Vagina (tissue), 2 donors: ENCODE data around the gene SLC35A5. TPM values are rescaled to one million over a fixed set of nuclear protein-coding genes. Genes with fewer than 3 reads are reported as not detected.
"Not testable (repeated sequence)": the region's sequence is repeated elsewhere in the genome, so short reads cannot be mapped to it uniquely, and the experiment has no call there.

ENCODE experiments used
- DNase-seq, 2 donors: peaks; one replicate each; pipeline ENCODE4 v3.0.0-alpha.2; 2017; ENCODE audit errors: extremely low spot score in 2 of 2
- H3K27ac ChIP-seq: fragments of 200-600 bp; sonication (generic); one replicate; pipeline ENCODE4 v1.5.1; 2019
- H3K27me3 ChIP-seq: fragments of 200-600 bp; sonication (generic); one replicate; pipeline ENCODE4 v1.5.1; 2019
- H3K36me3 ChIP-seq, 2 donors: fragments of 200-600 bp; sonication (generic); one replicate each; pipeline ENCODE4 v1.5.1; 2017 to 2019
- H3K4me1 ChIP-seq: fragments of 200-600 bp; sonication (generic); one replicate; pipeline ENCODE4 v1.5.1; 2019
- H3K4me3 ChIP-seq, 2 donors: fragments of 200-600 bp; sonication (generic); 1 replicate in 1 of 2; 2 replicates in 1 of 2; pipeline ENCODE4 v1.5.1; 2016 to 2019
- H3K9me3 ChIP-seq: fragments of 200-600 bp; sonication (generic); one replicate; pipeline ENCODE4 v1.5.1; 2019
- POLR2A ChIP-seq, 2 donors: fragments of 450-650 bp; IDR thresholded peaks; one replicate each; pipeline ENCODE4 v1.6.1; 2017; ENCODE audit warnings: antibody characterized with exemption in 2 of 2, mild to moderate bottlenecking in 2 of 2, moderate library complexity in 2 of 2
- POLR2AphosphoS5 ChIP-seq, 2 donors: sonication (generic); formaldehyde crosslinking; IDR thresholded peaks; one replicate each; pipeline ENCODE4 v1.9.0; 2017; ENCODE audit warnings: antibody characterized with exemption in 2 of 2, mild to moderate bottlenecking in 2 of 2, low read depth in 1 of 2; ENCODE audit not compliant: insufficient read depth in 1 of 2
- intact Hi-C: fragments of 100-400 bp; cut with DNase I; formaldehyde crosslinking; loops from one replicate; pipeline ENCODE4 v1.15.1; 2023
- total RNA-seq: library from RNA; depleted of rRNA; stranded (reverse); fragments of >200 nt; gene quantifications from one replicate; pipeline ENCODE4 v1.2.3, GENCODE V29; 2016
- TF ChIP-seq, protein P1 (sequence below), 3 experiments: fragments of 450-650 bp in 2 of 3; fragments of 200-600 bp in 1 of 3; sonication (generic) in 1 of 3; IDR thresholded peaks; one replicate each; pipeline ENCODE4 v1.5.1; 2017 to 2019; ENCODE audit warnings: antibody characterized with exemption in 3 of 3, mild to moderate bottlenecking in 2 of 3, moderate library complexity in 2 of 3

The SLC35A5 gene, protein sequence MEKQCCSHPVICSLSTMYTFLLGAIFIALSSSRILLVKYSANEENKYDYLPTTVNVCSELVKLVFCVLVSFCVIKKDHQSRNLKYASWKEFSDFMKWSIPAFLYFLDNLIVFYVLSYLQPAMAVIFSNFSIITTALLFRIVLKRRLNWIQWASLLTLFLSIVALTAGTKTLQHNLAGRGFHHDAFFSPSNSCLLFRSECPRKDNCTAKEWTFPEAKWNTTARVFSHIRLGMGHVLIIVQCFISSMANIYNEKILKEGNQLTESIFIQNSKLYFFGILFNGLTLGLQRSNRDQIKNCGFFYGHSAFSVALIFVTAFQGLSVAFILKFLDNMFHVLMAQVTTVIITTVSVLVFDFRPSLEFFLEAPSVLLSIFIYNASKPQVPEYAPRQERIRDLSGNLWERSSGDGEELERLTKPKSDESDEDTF
- 12.8 TPM for total RNA-seq

DNA sequence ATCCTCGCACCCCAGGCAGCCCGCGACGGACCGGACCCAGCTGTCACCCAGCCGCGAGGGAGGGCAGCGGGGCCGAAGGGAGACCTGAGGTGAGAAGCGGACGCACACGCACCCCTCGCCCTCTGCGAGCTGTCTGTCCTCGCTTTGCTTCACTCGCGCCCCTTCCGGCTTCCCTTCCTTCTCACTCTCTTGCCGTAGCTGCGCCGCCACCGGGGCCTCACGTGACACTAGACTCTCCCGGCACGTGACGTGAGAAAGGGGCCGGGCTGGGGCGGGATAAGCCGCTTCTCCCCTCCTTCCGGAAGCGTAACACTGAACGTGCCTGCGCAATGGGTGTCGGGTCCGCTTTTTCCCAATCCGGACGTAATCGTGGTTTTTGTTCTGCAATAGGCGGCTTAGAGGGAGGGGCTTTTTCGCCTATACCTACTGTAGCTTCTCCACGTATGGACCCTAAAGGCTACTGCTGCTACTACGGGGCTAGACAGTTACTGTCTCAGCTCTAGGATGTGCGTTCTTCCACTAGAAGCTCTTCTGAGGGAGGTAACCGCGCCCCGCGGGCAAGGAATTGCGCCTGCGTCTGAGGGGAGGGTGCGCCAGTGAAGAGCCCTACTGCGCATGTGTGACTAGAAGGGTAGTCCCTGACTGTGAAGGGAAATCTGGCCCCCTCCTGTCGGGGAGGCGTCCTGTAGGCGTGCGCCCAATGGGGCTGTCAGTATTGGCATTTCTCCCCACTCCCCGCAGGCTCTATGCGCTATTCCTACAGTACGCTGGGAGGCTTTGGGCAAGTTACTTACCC is at the start of gene SLC35A5, which contains the start of gene ATG3:
SLC35A5 (plus strand) TSS at position 312 of the 796 bp plus-strand sequence. CDS start 1,359 bp downstream, outside the sequence.
ATG3 (minus strand) TSS at position 229 of the 796 bp plus-strand sequence. CDS start 434 bp downstream, outside the sequence.
- H3K4me3 ChIP-seq, result peak within 1 kb of the TSS; percentile 89 to 98
- H3K36me3 ChIP-seq, result peaks cover 0 to 8% of the 10 kb centered on the region in 2 donors
- DNase-seq, result peak; percentile 99
- H3K4me1 ChIP-seq, result peaks cover 48% of the 10 kb centered on the region
- H3K27ac ChIP-seq, result peak within 1 kb of the TSS; percentile 95
- TF ChIP-seq POLR2A (IDR thresholded peaks at IDR 0.05) (peak in 1 of 2 donors; percentile 46), POLR2AphosphoS5 (IDR thresholded peaks at IDR 0.05; ENCODE audit: insufficient read depth in 1 of 2, low read depth in 1 of 2) (peak; percentile 94 to 98)
- TF ChIP-seq, protein P1, sequence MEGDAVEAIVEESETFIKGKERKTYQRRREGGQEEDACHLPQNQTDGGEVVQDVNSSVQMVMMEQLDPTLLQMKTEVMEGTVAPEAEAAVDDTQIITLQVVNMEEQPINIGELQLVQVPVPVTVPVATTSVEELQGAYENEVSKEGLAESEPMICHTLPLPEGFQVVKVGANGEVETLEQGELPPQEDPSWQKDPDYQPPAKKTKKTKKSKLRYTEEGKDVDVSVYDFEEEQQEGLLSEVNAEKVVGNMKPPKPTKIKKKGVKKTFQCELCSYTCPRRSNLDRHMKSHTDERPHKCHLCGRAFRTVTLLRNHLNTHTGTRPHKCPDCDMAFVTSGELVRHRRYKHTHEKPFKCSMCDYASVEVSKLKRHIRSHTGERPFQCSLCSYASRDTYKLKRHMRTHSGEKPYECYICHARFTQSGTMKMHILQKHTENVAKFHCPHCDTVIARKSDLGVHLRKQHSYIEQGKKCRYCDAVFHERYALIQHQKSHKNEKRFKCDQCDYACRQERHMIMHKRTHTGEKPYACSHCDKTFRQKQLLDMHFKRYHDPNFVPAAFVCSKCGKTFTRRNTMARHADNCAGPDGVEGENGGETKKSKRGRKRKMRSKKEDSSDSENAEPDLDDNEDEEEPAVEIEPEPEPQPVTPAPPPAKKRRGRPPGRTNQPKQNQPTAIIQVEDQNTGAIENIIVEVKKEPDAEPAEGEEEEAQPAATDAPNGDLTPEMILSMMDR (IDR thresholded peaks at IDR 0.05), result no peak
- intact Hi-C loops, result loop anchor here (10.0 kb wide), 1 partner anchor 73 kb away; no protein-coding TSS in a partner anchor
- no peaks in the 10 kb centered on the region for H3K9me3 ChIP-seq
- no peaks in the 10 kb centered on the region for H3K27me3 ChIP-seq

GRCh38 chr3:112512320-112512719 is 49.5 kb upstream of the SLC35A5 start:
- intact Hi-C loops, result loop anchor here (10.0 kb wide), 1 partner anchor 218 kb away; the partner anchor contains the start of gene SLC9C1
- no peaks in the 10 kb centered on the region for H3K4me1 ChIP-seq
- TF ChIP-seq, protein P1 (IDR thresholded peaks at IDR 0.05), result no peak
- TF ChIP-seq POLR2AphosphoS5 (IDR thresholded peaks at IDR 0.05; ENCODE audit: insufficient read depth in 1 of 2, low read depth in 1 of 2) (no peak), POLR2A (IDR thresholded peaks at IDR 0.05) (no peak)
- H3K36me3 ChIP-seq, result no peaks in the 10 kb centered on the region
- H3K27me3 ChIP-seq, result no peaks in the 10 kb centered on the region
- no peak overlapping the region for H3K27ac ChIP-seq
- no peaks in the 10 kb centered on the region for H3K9me3 ChIP-seq
- no peak for DNase-seq
- H3K4me3 ChIP-seq, result no peak overlapping the region

- Histone ChIP-seq H3K4me1 (no peaks in the 10 kb centered on the region), H3K36me3 (no peaks in the 10 kb centered on the region), H3K27me3 (no peaks in the 10 kb centered on the region), H3K27ac (no peak overlapping the region), H3K9me3 (no peaks in the 10 kb centered on the region), H3K4me3 (no peak overlapping the region)
- intact Hi-C loops, result loop anchor here (10.0 kb wide), 1 partner anchor 220 kb away; the partner anchor contains the start of gene SLC9C1
- TF ChIP-seq POLR2AphosphoS5 (IDR thresholded peaks at IDR 0.05; ENCODE audit: insufficient read depth in 1 of 2, low read depth in 1 of 2) (no peak), POLR2A (IDR thresholded peaks at IDR 0.05) (no peak)
- TF ChIP-seq, protein P1 (IDR thresholded peaks at IDR 0.05), result no peak
- DNase-seq, result no peak
Measured at GRCh38 chr3:112514527-112515128, 47.2 kb upstream of the SLC35A5 start.

- H3K9me3 ChIP-seq, H3K27ac ChIP-seq, H3K4me1 ChIP-seq, H3K27me3 ChIP-seq, H3K4me3 ChIP-seq, H3K36me3 ChIP-seq, DNase-seq: not testable (repeated sequence)
- intact Hi-C loops, result loop anchor here (10.0 kb wide), 1 partner anchor 224 kb away; the partner anchor contains the start of gene SLC9C1
Measured at GRCh38 chr3:112518970-112519369, 42.9 kb upstream of the SLC35A5 start.
